Esophagus muscularis mucosa (tissue), 4 donors: Measurements from ENCODE around the gene IKZF3.
"Not testable (repeated sequence)": the region's sequence is repeated elsewhere in the genome, so short reads cannot be mapped to it uniquely, and the experiment has no call there.

ENCODE experiments used
- EP300 ChIP-seq: sonication (generic); formaldehyde crosslinking; IDR thresholded peaks from one replicate; pipeline ENCODE4 v1.6.1; 2017; ENCODE audit warnings: antibody characterized with exemption
- POLR2A ChIP-seq: fragments of 450-650 bp; IDR thresholded peaks from one replicate; pipeline ENCODE4 v1.6.1; 2017; ENCODE audit warnings: antibody characterized with exemption, moderate library complexity, mild to moderate bottlenecking, low read depth
- POLR2AphosphoS5 ChIP-seq, 2 donors: sonication (generic); formaldehyde crosslinking; IDR thresholded peaks; one replicate each; pipeline ENCODE4 v1.6.1; 2017; ENCODE audit warnings: antibody characterized with exemption in 2 of 2
- TF ChIP-seq, protein P1 (sequence below), 3 experiments: fragments of 200-600 bp in 2 of 3; fragments of 450-650 bp in 1 of 3; sonication (generic) in 2 of 3; IDR thresholded peaks; one replicate each; pipeline ENCODE4 v1.5.1; 2017 to 2019; ENCODE audit warnings: antibody characterized with exemption in 3 of 3, mild to moderate bottlenecking in 2 of 3, moderate library complexity in 1 of 3

DNA sequence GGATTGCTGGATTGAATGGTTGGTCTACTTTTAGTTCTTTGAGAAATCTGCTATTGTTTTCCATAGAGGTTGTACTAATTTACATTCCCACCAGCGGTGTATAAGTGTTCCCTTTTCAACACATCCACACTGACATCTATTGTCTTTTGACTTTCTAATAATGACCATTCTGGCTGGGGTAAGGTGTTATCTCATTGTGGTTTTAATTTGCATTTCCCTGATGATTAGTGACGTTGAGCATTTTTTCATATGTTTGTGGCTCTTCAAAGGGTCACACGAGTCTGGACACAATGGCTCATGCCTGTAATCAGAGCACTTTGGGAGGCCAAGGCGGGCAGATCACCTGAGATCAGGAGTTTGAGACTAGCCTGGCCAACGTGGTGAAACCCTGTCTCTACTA lies 22.0 kb upstream of the IKZF3 start:
- TF ChIP-seq, protein P1, sequence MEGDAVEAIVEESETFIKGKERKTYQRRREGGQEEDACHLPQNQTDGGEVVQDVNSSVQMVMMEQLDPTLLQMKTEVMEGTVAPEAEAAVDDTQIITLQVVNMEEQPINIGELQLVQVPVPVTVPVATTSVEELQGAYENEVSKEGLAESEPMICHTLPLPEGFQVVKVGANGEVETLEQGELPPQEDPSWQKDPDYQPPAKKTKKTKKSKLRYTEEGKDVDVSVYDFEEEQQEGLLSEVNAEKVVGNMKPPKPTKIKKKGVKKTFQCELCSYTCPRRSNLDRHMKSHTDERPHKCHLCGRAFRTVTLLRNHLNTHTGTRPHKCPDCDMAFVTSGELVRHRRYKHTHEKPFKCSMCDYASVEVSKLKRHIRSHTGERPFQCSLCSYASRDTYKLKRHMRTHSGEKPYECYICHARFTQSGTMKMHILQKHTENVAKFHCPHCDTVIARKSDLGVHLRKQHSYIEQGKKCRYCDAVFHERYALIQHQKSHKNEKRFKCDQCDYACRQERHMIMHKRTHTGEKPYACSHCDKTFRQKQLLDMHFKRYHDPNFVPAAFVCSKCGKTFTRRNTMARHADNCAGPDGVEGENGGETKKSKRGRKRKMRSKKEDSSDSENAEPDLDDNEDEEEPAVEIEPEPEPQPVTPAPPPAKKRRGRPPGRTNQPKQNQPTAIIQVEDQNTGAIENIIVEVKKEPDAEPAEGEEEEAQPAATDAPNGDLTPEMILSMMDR (IDR thresholded peaks at IDR 0.05): not testable (repeated sequence)
- not testable (repeated sequence) for TF ChIP-seq POLR2AphosphoS5 (IDR thresholded peaks at IDR 0.05); POLR2A; EP300
